C4-2B (cell line): ENCODE data around the gene HMGCS2.

Experiments
- H3K27ac ChIP-seq: fragments of 450-650 bp; 2 replicates; pipeline ENCODE4 v1.5.1; 2017
- CTCF ChIP-seq: fragments of 450-650 bp; conservative IDR thresholded peaks from 2 replicates; pipeline ENCODE4 v1.5.1; 2017; ENCODE audit warnings: mild to moderate bottlenecking
- ZFX ChIP-seq: fragments of 450-650 bp; IDR thresholded peaks from 2 replicates; pipeline ENCODE4 v1.6.1; 2017

The HMGCS2 gene

GRCh38 chr1:119703666-119704450 is 64.8 kb downstream of the HMGCS2 start:
- no peak for TF ChIP-seq CTCF
- no peak for TF ChIP-seq ZFX
- H3K27ac ChIP-seq = no peak overlapping the region

DNA sequence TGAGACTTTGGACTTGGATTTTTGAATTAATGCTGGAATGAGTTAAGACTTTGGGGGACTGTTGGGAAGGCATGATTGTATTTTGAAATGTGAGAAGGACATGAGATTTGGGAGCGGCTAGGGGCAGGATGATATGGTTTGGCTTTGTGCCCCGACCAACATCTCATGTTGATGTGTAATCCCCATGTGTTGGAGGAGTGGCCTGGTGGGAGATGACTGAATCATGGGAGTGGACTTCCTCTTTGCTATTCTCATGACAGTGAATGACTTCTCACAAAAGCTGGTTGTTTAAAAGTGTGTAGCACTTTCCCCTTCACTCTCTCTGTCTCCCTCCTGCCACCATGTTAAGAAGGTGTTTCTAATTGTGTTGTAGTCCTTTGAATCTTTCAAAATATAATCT is 66.3 kb downstream of the HMGCS2 start:
- H3K27ac ChIP-seq = no peak overlapping the region
- TF ChIP-seq CTCF (no peak), ZFX (no peak)

- H3K27ac ChIP-seq = no peak overlapping the region
- TF ChIP-seq CTCF (no peak), ZFX (no peak)
These were observed 67.0 kb downstream of the HMGCS2 start for GRCh38 chr1:119701659-119702058.

DNA sequence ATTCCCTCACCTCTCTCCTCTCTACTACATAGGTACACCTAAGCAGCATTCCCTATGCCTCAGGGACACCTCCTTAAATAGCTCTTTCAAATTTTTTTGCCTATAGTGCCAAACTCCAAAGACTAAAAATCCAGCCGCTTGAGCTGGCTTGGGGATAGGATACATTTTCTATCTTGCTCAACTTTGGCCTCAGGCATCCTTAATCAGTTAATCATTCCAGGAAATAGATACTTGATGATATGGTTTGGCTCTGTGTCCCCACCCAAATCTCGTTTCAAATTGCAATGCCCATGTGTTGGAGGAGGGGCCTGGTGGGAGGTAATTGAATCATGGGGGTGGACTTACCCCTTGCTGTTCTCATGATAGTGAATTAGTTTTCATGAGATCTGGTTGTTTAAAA is 68.4 kb downstream of the HMGCS2 start:
- TF ChIP-seq CTCF (no peak), ZFX (no peak)
- no peak overlapping the region for H3K27ac ChIP-seq
